Karpas-422 (cell line): ENCODE measurements around the gene PRDX4. TPM values are rescaled to one million over a fixed set of nuclear protein-coding genes. Genes with fewer than 3 reads are reported as not detected.
"Not testable (repeated sequence)": the region's sequence is repeated elsewhere in the genome, so short reads cannot be mapped to it uniquely, and the experiment has no call there.

Experiments used
- DNase-seq: peaks from one replicate; pipeline ENCODE4 v3.0.0-alpha.2; 2015
- H2AFZ ChIP-seq: fragments of 200-600 bp; sonication (generic); 2 replicates; pipeline ENCODE4 v1.6.1; 2014; ENCODE audit warnings: antibody characterized with exemption, low read length, mixed read lengths
- H3K27ac ChIP-seq: fragments of 200-600 bp; sonication (generic); 2 replicates; pipeline ENCODE4 v1.5.1; 2014; ENCODE audit warnings: mild to moderate bottlenecking, low read length, moderate library complexity
- H3K27me3 ChIP-seq: fragments of 200-600 bp; sonication (generic); 2 replicates; pipeline ENCODE4 v1.6.1; 2014; ENCODE audit warnings: low read length, mixed read lengths
- H3K36me3 ChIP-seq: fragments of 200-600 bp; sonication (generic); 2 replicates; pipeline ENCODE4 v1.6.1; 2014; ENCODE audit warnings: low read length, mixed read lengths; ENCODE audit not compliant: insufficient read depth
- H3K4me1 ChIP-seq: fragments of 200-600 bp; sonication (generic); 2 replicates; pipeline ENCODE4 v1.6.1; 2014; ENCODE audit warnings: mild to moderate bottlenecking, low read length, mixed read lengths
- H3K4me2 ChIP-seq: fragments of 200-600 bp; sonication (generic); 2 replicates; pipeline ENCODE4 v1.6.1; 2014; ENCODE audit warnings: low read length, low read depth, mild to moderate bottlenecking; ENCODE audit not compliant: poor library complexity, severe bottlenecking
- H3K4me3 ChIP-seq: fragments of 200-600 bp; sonication (generic); 2 replicates; pipeline ENCODE4 v1.5.1; 2014; ENCODE audit warnings: mild to moderate bottlenecking, antibody characterized with exemption, low read length, mixed read lengths
- H3K79me2 ChIP-seq: fragments of 200-600 bp; sonication (generic); 2 replicates; pipeline ENCODE4 v1.6.1; 2014; ENCODE audit warnings: mild to moderate bottlenecking, low read length, mixed read lengths
- H3K9ac ChIP-seq: fragments of 200-600 bp; sonication (generic); 2 replicates; pipeline ENCODE4 v1.6.0; 2014; ENCODE audit warnings: low read length
- H3K9me2 ChIP-seq: fragments of 200-600 bp; sonication (generic), shearing (Covaris generic); replicated peaks from 2 replicates; pipeline ENCODE4 v1.6.0; 2014; ENCODE audit warnings: mild to moderate bottlenecking, low read length, moderate library complexity; ENCODE audit not compliant: insufficient read depth
- H3K9me3 ChIP-seq: fragments of 300-700, 200-600 bp; sonication (generic); 2 replicates; pipeline ENCODE4 v1.6.1; 2014; ENCODE audit warnings: low read length, mixed read lengths
- H4K20me1 ChIP-seq: fragments of 200-600 bp; sonication (generic); 2 replicates; pipeline ENCODE4 v1.6.1; 2014; ENCODE audit warnings: mild to moderate bottlenecking, antibody characterized with exemption, low read length, low read depth; ENCODE audit not compliant: insufficient read depth
- total RNA-seq: library from RNA; depleted of rRNA; stranded (reverse); fragments of >200 nt; shearing (Covaris generic); gene quantifications from 2 replicates; pipeline ENCODE4 v1.2.3, GENCODE V29; 2014; ENCODE audit warnings: low replicate concordance

PRDX4 gene
- total RNA-seq, 1 experiment from 2014 or later, result 64.6 TPM

GRCh38 chrX:23662187-23662586 lies 5.1 kb upstream of the PRDX4 start:
- no peaks in the 10 kb centered on the region for H3K9me3 ChIP-seq
- H3K4me1 ChIP-seq, result peaks cover 40% of the 10 kb centered on the region
- no peaks in the 10 kb centered on the region for H3K79me2 ChIP-seq
- no peaks in the 10 kb centered on the region for H3K27me3 ChIP-seq
- DNase-seq, result no peak
- no peaks in the 10 kb centered on the region for H4K20me1 ChIP-seq
- no peak overlapping the region for H2AFZ ChIP-seq
- no peak overlapping the region for H3K4me3 ChIP-seq
- H3K36me3 ChIP-seq, result no peaks in the 10 kb centered on the region
- no peak overlapping the region for H3K4me2 ChIP-seq
- no peaks in the 10 kb centered on the region for H3K9me2 ChIP-seq
- 0 out of 2 replicates have a peak overlapping the region, but pooled peaks have one; percentile 39 for H3K27ac ChIP-seq
- no peak overlapping the region for H3K9ac ChIP-seq

- no peak overlapping the region for H3K9ac ChIP-seq
- peak overlapping the region; percentile 78; the same call in 1 of the 2 replicates for H2AFZ ChIP-seq
- H3K9me2 ChIP-seq, result no peaks in the 10 kb centered on the region
- no peaks in the 10 kb centered on the region for H3K9me3 ChIP-seq
- no peaks in the 10 kb centered on the region for H3K27me3 ChIP-seq
- H3K4me2 ChIP-seq, result no peak overlapping the region
- DNase-seq, result no peak
- no peaks in the 10 kb centered on the region for H4K20me1 ChIP-seq
- H3K79me2 ChIP-seq, result peaks cover 2% of the 10 kb centered on the region
- peaks cover 40% of the 10 kb centered on the region for H3K4me1 ChIP-seq
- peak overlapping the region; percentile 39; the same call in 1 of the 2 replicates for H3K27ac ChIP-seq
- no peaks in the 10 kb centered on the region for H3K36me3 ChIP-seq
- no peak overlapping the region for H3K4me3 ChIP-seq
Measured at GRCh38 chrX:23662853-23663252, 4.4 kb upstream of the PRDX4 start.

GRCh38 chrX:23664496-23664895 lies 2.8 kb upstream of the PRDX4 start:
- no peak overlapping the region for H3K27ac ChIP-seq
- H3K4me2 ChIP-seq, result no peak overlapping the region
- no peaks in the 10 kb centered on the region for H3K9me2 ChIP-seq
- peaks cover 38% of the 10 kb centered on the region for H3K4me1 ChIP-seq
- H3K79me2 ChIP-seq, result peaks cover 17% of the 10 kb centered on the region
- DNase-seq, result no peak
- no peaks in the 10 kb centered on the region for H3K36me3 ChIP-seq
- H3K4me3 ChIP-seq, result no peak overlapping the region
- H3K9ac ChIP-seq, result no peak overlapping the region
- H3K27me3 ChIP-seq, result no peaks in the 10 kb centered on the region
- H3K9me3 ChIP-seq, result no peaks in the 10 kb centered on the region
- H2AFZ ChIP-seq, result no peak overlapping the region
- no peaks in the 10 kb centered on the region for H4K20me1 ChIP-seq

- Histone ChIP-seq H3K4me2 (peak overlapping the region; percentile 65), H2AFZ (no peak overlapping the region)
Measured at GRCh38 chrX:23666282-23666681, 1.0 kb upstream of the PRDX4 start.

GRCh38 chrX:23668335-23668734 lies 1.0 kb downstream of the PRDX4 start:
- no peaks in the 10 kb centered on the region for H4K20me1 ChIP-seq
- H3K27me3 ChIP-seq, result no peaks in the 10 kb centered on the region
- H2AFZ ChIP-seq, result no peak overlapping the region
- H3K9me2 ChIP-seq, result no peaks in the 10 kb centered on the region
- DNase-seq, result peak; percentile 63
- peak overlapping the region; percentile 65 for H3K4me2 ChIP-seq
- H3K36me3 ChIP-seq, result peaks cover 10% of the 10 kb centered on the region; the same call in 1 of the 2 replicates
- H3K27ac ChIP-seq, result peak overlapping the region; percentile 8; the same call in 1 of the 2 replicates
- H3K9ac ChIP-seq, result peak overlapping the region; percentile 79
- H3K79me2 ChIP-seq, result peaks cover 24% of the 10 kb centered on the region
- H3K4me1 ChIP-seq, result peaks cover 15% of the 10 kb centered on the region
- no peaks in the 10 kb centered on the region for H3K9me3 ChIP-seq
- H3K4me3 ChIP-seq, result peak overlapping the region; percentile 66

More at GRCh38 chrX:23666282-23666681, 1.0 kb upstream of the PRDX4 start:
- H3K4me1 ChIP-seq, result peaks cover 24% of the 10 kb centered on the region
- H3K27ac ChIP-seq, result peak overlapping the region; percentile 83; the same call in 1 of the 2 replicates
- 0 out of 2 replicates have a peak overlapping the region, but pooled peaks have one; percentile 66 for H3K4me3 ChIP-seq
- no peaks in the 10 kb centered on the region for H3K9me2 ChIP-seq
- H3K9ac ChIP-seq, result peak overlapping the region; percentile 70
- peaks cover 24% of the 10 kb centered on the region for H3K79me2 ChIP-seq
- H4K20me1 ChIP-seq, result no peaks in the 10 kb centered on the region
- no peaks in the 10 kb centered on the region for H3K9me3 ChIP-seq
- peaks cover 6% of the 10 kb centered on the region; the same call in 1 of the 2 replicates for H3K36me3 ChIP-seq
- H3K27me3 ChIP-seq, result no peaks in the 10 kb centered on the region
- DNase-seq, result no peak

- DNase-seq, result no peak
- Histone ChIP-seq H3K79me2 (peaks cover 24% of the 10 kb centered on the region), H3K36me3 (peaks cover 12% of the 10 kb centered on the region; the same call in 1 of the 2 replicates), H3K27me3 (no peaks in the 10 kb centered on the region), H3K4me3 (no peak overlapping the region), H3K27ac (no peak overlapping the region), H2AFZ (no peak overlapping the region), H3K9me2 (no peaks in the 10 kb centered on the region), H3K9me3 (no peaks in the 10 kb centered on the region), H3K4me2 (no peak overlapping the region), H4K20me1 (no peaks in the 10 kb centered on the region), H3K4me1 (peaks cover 15% of the 10 kb centered on the region), H3K9ac (no peak overlapping the region)
Measured at GRCh38 chrX:23670528-23670927, 3.2 kb downstream of the PRDX4 start.

- H2AFZ ChIP-seq, result no peak overlapping the region
- H4K20me1 ChIP-seq, result no peaks in the 10 kb centered on the region
- H3K79me2 ChIP-seq, result peaks cover 19% of the 10 kb centered on the region
- DNase-seq, result no peak
- no peaks in the 10 kb centered on the region for H3K27me3 ChIP-seq
- no peak overlapping the region for H3K27ac ChIP-seq
- H3K9ac ChIP-seq, result no peak overlapping the region
- H3K4me1 ChIP-seq, result peaks cover 5% of the 10 kb centered on the region
- H3K4me2 ChIP-seq, result no peak overlapping the region
- H3K9me2 ChIP-seq, result no peaks in the 10 kb centered on the region
- no peaks in the 10 kb centered on the region for H3K9me3 ChIP-seq
- peaks cover 23% of the 10 kb centered on the region; the same call in 1 of the 2 replicates for H3K36me3 ChIP-seq
- no peak overlapping the region for H3K4me3 ChIP-seq
Measured at GRCh38 chrX:23673108-23673507, 5.8 kb downstream of the PRDX4 start.

GRCh38 chrX:23676486-23676885 lies 9.2 kb downstream of the PRDX4 start:
- not testable (repeated sequence) for H2AFZ ChIP-seq, H4K20me1 ChIP-seq, DNase-seq, H3K9ac ChIP-seq, H3K27ac ChIP-seq, H3K9me3 ChIP-seq, H3K27me3 ChIP-seq, H3K4me2 ChIP-seq, H3K79me2 ChIP-seq, H3K9me2 ChIP-seq, H3K4me3 ChIP-seq, H3K4me1 ChIP-seq
- H3K36me3 ChIP-seq, result peaks cover 17% of the 10 kb centered on the region; the same call in 1 of the 2 replicates
